Thymus (tissue), 11 donors: ENCODE results near the gene GALNT16. TPM values are rescaled to one million over a fixed set of nuclear protein-coding genes. Genes with fewer than 3 reads are reported as not detected.

Experiments used
- DNase-seq, 9 donors: peaks; one replicate each; pipeline ENCODE4 v3.0.0-alpha.2; 2013; ENCODE audit warnings: low spot score in 9 of 9, low read depth in 6 of 9, missing footprints in 1 of 9
- H3K27ac ChIP-seq, 2 donors: one replicate each; pipeline ENCODE4 v1.5.1; 2013; ENCODE audit warnings: control low read depth in 1 of 2, low read depth in 1 of 2, low read length in 1 of 2, mild to moderate bottlenecking in 1 of 2, moderate library complexity in 1 of 2
- H3K27me3 ChIP-seq, 2 donors: one replicate each; pipeline ENCODE4 v1.5.1; 2013; ENCODE audit warnings: low read length in 1 of 2; ENCODE audit not compliant: control insufficient read depth in 2 of 2, insufficient read depth in 1 of 2
- H3K36me3 ChIP-seq, 2 donors: one replicate each; pipeline ENCODE4 v1.5.1; 2013; ENCODE audit warnings: low read length in 1 of 2, mild to moderate bottlenecking in 1 of 2, moderate library complexity in 1 of 2; ENCODE audit not compliant: control insufficient read depth in 2 of 2, insufficient read depth in 2 of 2
- H3K4me1 ChIP-seq, 2 donors: one replicate each; pipeline ENCODE4 v1.5.1; 2013; ENCODE audit warnings: low read length in 2 of 2; ENCODE audit not compliant: control insufficient read depth in 2 of 2, insufficient read depth in 2 of 2
- H3K4me3 ChIP-seq, 2 donors: one replicate each; pipeline ENCODE4 v1.5.1; 2013; ENCODE audit warnings: low read length in 2 of 2, control low read depth in 1 of 2, mild to moderate bottlenecking in 1 of 2
- H3K9me3 ChIP-seq, 2 donors: one replicate each; pipeline ENCODE4 v1.5.1; 2013; ENCODE audit warnings: low read length in 1 of 2, mild to moderate bottlenecking in 1 of 2; ENCODE audit not compliant: control insufficient read depth in 2 of 2, insufficient read depth in 1 of 2
- WGBS: extraction: QIAGEN DNeasy Blood & Tissue Kit; methylation state at CpG from one replicate; pipeline ENCODE4 v1.1.7; 2013; 5-methylcytosine and 5-hydroxymethylcytosine counted together
- polyA plus RNA-seq: library from polyadenylated mRNA; stranded (reverse); fragments of 200-250 nt; gene quantifications from one replicate; pipeline ENCODE4 v1.2.3, GENCODE V29; 2013
- total RNA-seq: library from RNA; stranded (reverse); fragments of 120-200 nt; gene quantifications from one replicate; pipeline ENCODE4 v1.2.4, GENCODE V29; 2013
- donor health status: healthy.

The GALNT16 gene
- total and polyA plus RNA-seq, 2 donors, result 0.76 to 0.91 TPM

- H3K27ac ChIP-seq, result no peak overlapping the region
Measured at GRCh38 chr14:69247676-69248440, 12.1 kb upstream of the GALNT16 start.

GRCh38 chr14:69249603-69250002 is 10.4 kb upstream of the GALNT16 start:
- H3K9me3 ChIP-seq, result no peaks in the 10 kb centered on the region
- peaks cover 0 to 17% of the 10 kb centered on the region in 2 donors for H3K27me3 ChIP-seq
- H3K36me3 ChIP-seq, result no peaks in the 10 kb centered on the region
- no peak overlapping the region for H3K27ac ChIP-seq
- no peak overlapping the region for H3K4me3 ChIP-seq
- H3K4me1 ChIP-seq, result no peaks in the 10 kb centered on the region
- no peak for DNase-seq
- 96% methylated on average over 5 of the region's 5 CpGs for WGBS

More at GRCh38 chr14:69247676-69248440, 12.1 kb upstream of the GALNT16 start:
- H3K4me1 ChIP-seq, result no peaks in the 10 kb centered on the region
- 93% methylated on average over 3 of the region's 3 CpGs for WGBS
- H3K36me3 ChIP-seq, result no peaks in the 10 kb centered on the region
- DNase-seq, result no peak
- no peak overlapping the region for H3K4me3 ChIP-seq
- peaks cover 0 to 5% of the 10 kb centered on the region in 2 donors for H3K27me3 ChIP-seq
- H3K9me3 ChIP-seq, result no peaks in the 10 kb centered on the region

- 74% methylated on average over 3 of the region's 3 CpGs for WGBS
- no peaks in the 10 kb centered on the region for H3K36me3 ChIP-seq
- no peaks in the 10 kb centered on the region for H3K4me1 ChIP-seq
- no peaks in the 10 kb centered on the region for H3K9me3 ChIP-seq
- peaks cover 11 to 48% of the 10 kb centered on the region in 2 donors for H3K27me3 ChIP-seq
- H3K4me3 ChIP-seq, result no peak overlapping the region
- no peak overlapping the region for H3K27ac ChIP-seq
- DNase-seq, result no peak
Measured at GRCh38 chr14:69252851-69253250, 7.1 kb upstream of the GALNT16 start.

GRCh38 chr14:69259168-69259526 is 811 bp upstream of the GALNT16 start:
- Histone ChIP-seq H3K4me3 (no peak overlapping the region), H3K27ac (no peak overlapping the region), H3K9me3 (no peaks in the 10 kb centered on the region), H3K27me3 (peaks cover 59 to 95% of the 10 kb centered on the region in 2 donors), H3K4me1 (peaks cover 4 to 5% of the 10 kb centered on the region in 2 donors), H3K36me3 (no peaks in the 10 kb centered on the region)
- DNase-seq, result no peak
- 25% methylated on average over 14 of the region's 14 CpGs for whole genome bisulfite sequencing

- peaks cover 59 to 94% of the 10 kb centered on the region in 2 donors for H3K27me3 ChIP-seq
- H3K4me1 ChIP-seq, result peaks cover 4 to 5% of the 10 kb centered on the region in 2 donors
- no peaks in the 10 kb centered on the region for H3K9me3 ChIP-seq
- H3K36me3 ChIP-seq, result no peaks in the 10 kb centered on the region
- H3K27ac ChIP-seq, result no peak overlapping the region
- DNase-seq, result peak in 1 of 9 donors; percentile 5
- peak overlapping the region in 1 of 2 donors; percentile 40 for H3K4me3 ChIP-seq
- WGBS, result under 1% methylated on average over 78 of the region's 78 CpGs
Measured at GRCh38 chr14:69260190-69260860, 367 bp downstream of the GALNT16 start.

- WGBS, result 2% methylated on average over 64 of the region's 64 CpGs
- Histone ChIP-seq H3K4me1 (peaks cover 4 to 5% of the 10 kb centered on the region in 2 donors), H3K4me3 (peak overlapping the region in 1 of 2 donors; percentile 40), H3K27ac (no peak overlapping the region), H3K9me3 (no peaks in the 10 kb centered on the region), H3K27me3 (peaks cover 59 to 94% of the 10 kb centered on the region in 2 donors), H3K36me3 (no peaks in the 10 kb centered on the region)
- DNase-seq, result peak in 3 of 9 donors; percentile 17 to 26 (median 22)
Measured at GRCh38 chr14:69260861-69261564, 1.1 kb downstream of the GALNT16 start.

GRCh38 chr14:69261761-69262331 is 1.9 kb downstream of the GALNT16 start:
- Histone ChIP-seq H3K27me3 (peaks cover 56 to 92% of the 10 kb centered on the region in 2 donors), H3K4me1 (peaks cover 4 to 5% of the 10 kb centered on the region in 2 donors), H3K4me3 (no peak overlapping the region), H3K9me3 (no peaks in the 10 kb centered on the region), H3K27ac (no peak overlapping the region), H3K36me3 (no peaks in the 10 kb centered on the region)
- WGBS, result 52% methylated on average over 5 of the region's 5 CpGs
- no peak for DNase-seq

GRCh38 chr14:69262516-69262915 is 2.6 kb downstream of the GALNT16 start:
- no peak overlapping the region for H3K4me3 ChIP-seq
- no peaks in the 10 kb centered on the region for H3K36me3 ChIP-seq
- H3K4me1 ChIP-seq, result peaks cover 4 to 5% of the 10 kb centered on the region in 2 donors
- WGBS, result 75% methylated on average over 3 of the region's 3 CpGs
- no peak overlapping the region for H3K27ac ChIP-seq
- no peaks in the 10 kb centered on the region for H3K9me3 ChIP-seq
- DNase-seq, result no peak
- peaks cover 50 to 93% of the 10 kb centered on the region in 2 donors for H3K27me3 ChIP-seq
